SKM-1 treated with dmso at 0.1 percent for 144 hours (cell line): Measurements from ENCODE around the gene TEX50.
"Not testable (repeated sequence)": the region's sequence is repeated elsewhere in the genome, so short reads cannot be mapped to it uniquely, and the experiment has no call there.

Experiments
- DNase-seq: peaks from one replicate; lab custom pipeline; 2025; ENCODE audit not compliant: unreplicated experiment; lab: John Stamatoyannopoulos, UW

The TEX50 gene

DNA sequence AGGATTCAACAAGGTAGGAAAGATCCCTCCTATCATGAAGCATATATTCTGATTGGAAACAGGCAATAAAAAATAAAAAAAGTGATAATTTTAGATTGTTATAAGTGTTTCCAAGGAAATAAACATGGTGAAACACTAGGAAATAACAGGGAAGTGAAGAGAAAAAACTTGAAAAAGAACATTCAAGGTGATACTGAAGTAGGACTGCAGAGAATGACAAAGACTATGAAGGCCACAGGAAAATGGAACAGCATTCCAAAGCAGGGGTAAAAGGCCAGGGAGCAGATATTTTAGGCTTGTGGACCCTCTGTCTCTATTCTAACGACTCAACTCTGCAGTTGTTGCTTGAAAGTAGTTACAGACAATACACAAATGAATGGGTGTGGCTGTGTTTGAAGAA, 26.6 kb downstream of the TEX50 start:
- no peak for DNase-seq

- DNase-seq = peak; percentile 75
Measured at GRCh38 chr1:173663159-173663558, 28.0 kb downstream of the TEX50 start.

DNA sequence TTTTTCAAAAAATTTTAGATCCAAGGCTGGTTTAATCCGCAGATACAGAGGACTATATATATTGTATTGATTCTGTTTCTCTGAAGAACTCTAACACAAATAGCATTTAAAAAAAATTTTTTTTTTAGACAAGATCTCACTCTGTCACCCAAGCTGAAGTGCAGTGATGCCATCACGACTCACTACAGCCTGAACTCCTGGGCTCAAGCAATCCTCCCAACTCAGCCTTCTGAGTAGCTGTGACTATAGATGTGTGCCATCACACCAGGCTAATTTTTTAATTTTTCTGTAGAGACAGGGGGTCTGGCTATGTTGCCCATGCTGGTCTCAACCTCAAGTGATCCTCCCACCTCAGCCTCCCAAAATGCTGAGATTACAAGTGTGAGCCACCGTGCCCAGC, 31.5 kb downstream of the TEX50 start:
- no peak for DNase-seq

DNA sequence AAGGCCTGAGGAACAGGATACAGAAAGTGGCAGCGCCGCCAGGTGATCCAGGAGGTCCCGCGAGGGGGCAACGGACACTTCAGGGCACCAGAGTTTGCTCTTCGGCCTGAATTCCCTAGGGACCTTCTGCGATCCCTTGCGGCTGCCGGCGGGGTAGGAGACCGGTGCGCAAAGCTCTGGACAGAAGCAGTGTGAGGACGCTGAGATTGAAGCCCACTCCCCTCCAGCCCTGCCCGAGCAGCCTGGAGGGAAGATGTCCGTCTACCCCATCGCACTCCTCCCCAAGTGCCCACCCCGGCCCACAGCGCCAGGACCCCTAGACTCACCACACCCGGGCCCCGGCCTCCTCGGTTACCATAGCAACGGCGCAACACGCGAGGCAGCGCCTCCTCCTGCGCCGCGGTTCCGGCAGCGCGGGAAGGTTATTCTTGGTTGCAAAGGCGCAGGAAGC, 34.4 kb downstream of the TEX50 start, which contains the start of gene ANKRD45:
Gene ANKRD45, minus strand, starts transcription at position 361 of the 451 bp plus-strand sequence. CDS start 10,433 bp downstream, outside the sequence.
- DNase-seq = no peak

- DNase-seq = not testable (repeated sequence)
Measured at GRCh38 chr1:173674496-173674895, 39.4 kb downstream of the TEX50 start.

- not testable (repeated sequence) for DNase-seq
Measured at GRCh38 chr1:173680152-173680551, 45.0 kb downstream of the TEX50 start.

DNA sequence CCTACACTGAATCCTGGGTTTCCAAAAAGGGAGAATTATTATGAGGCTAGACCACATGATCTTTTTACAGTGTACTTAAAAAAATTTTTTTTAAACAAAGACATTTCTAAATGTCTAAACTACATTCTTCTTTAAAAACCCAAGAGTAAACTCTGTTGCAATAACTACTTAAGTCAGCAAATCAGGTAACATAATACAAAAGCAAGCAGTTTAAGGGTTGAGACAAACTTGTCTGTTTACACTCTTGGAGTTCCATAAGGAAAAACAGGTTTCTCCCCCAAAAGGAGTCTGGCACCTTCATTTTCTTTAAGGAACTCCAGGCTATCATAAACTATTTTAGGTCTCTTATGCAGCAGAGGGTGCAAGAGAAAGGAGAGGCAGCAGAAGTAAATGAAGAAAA, 47.0 kb downstream of the TEX50 start:
- DNase-seq = no peak

GRCh38 chr1:173683838-173684237, 48.7 kb downstream of the TEX50 start:
- not testable (repeated sequence) for DNase-seq

DNA sequence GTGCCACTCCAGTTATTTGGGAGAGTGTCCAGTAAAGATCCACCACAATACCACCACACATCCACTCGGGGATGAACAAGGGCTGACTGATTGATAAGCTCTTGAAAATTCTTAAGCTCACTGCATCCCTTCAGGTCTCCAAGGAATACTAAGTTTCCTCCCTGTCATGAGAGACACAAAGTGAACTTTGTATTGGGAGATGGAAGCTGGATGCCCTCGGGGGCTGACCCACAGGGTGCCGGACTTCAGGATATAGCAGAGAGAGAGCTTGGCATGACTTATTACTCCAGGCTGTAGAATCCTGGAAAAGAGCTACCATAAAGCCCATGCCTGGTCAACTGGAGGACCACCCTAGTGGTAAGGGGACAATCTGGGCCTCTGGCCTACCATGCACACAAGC, 50.0 kb downstream of the TEX50 start:
- not testable (repeated sequence) for DNase-seq
